ENCODE measurements around the gene RGS19. TPM values are rescaled to one million over a fixed set of nuclear protein-coding genes. Genes with fewer than 3 reads are reported as not detected.

RGS19 gene
- total and polyA plus RNA-seq, 2 of the 8 experiments (the other 6 are each of a cell fraction or from before 2014, with no cell fraction given) = 12.7 to 16.8 TPM

DNA sequence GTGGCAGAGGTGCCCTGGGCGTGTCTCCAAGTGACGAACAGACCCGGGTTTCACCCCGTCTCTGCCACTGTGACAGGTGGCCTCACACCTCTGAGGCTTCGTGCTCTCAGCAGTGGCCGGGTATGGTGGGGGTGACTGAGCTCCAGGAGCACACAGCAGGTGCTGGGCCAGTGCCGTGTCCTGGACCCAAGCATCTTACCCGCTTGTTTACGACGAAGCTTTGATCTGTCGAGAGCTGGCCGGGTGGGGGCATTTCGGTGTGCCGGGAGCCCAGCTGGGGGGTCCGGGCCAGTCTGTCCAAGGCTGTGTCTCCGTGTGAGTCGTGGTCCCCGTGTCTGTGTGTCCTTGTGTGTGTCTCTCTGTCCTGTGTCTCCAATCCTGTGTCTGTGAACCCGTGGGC, 12.0 kb upstream of the RGS19 start:
- Histone ChIP-seq H2AK5ac (ENCODE audit: low read depth, low read length) (peak overlapping the region; percentile 95; the same call in 1 of the 2 replicates), H3K27ac (ENCODE audit: low read depth, low read length) (no peak overlapping the region), H4K91ac (replicated peaks; ENCODE audit: insufficient read length, low read length) (no peak overlapping the region), H3K18ac (ENCODE audit: extremely low read depth, low read length) (no peak overlapping the region), H2BK15ac (ENCODE audit: low read length) (no peak overlapping the region), H2BK5ac (ENCODE audit: low read depth, low read length) (no peak overlapping the region), H3K4me3 (ENCODE audit: extremely low read depth in 1 of 4, insufficient read depth in 2 of 4, low read depth in 3 of 4, low read length in 4 of 4) (no peak overlapping the region), H3K9ac (replicated peaks in 1 of 4; ENCODE audit: extremely low read depth in 1 of 4, low read depth in 3 of 4, low read length in 3 of 4) (no peak overlapping the region; a peak in 1 of 7 replicates), H2BK120ac (replicated peaks; ENCODE audit: low read depth, low read length) (no peak overlapping the region), H3K36me3 (ENCODE audit: control insufficient read depth in 2 of 4, insufficient read depth in 4 of 4, low read length in 3 of 4) (no peaks in the 10 kb centered on the region), H3K79me2 (ENCODE audit: control insufficient read depth in 1 of 2, insufficient read depth in 2 of 2, low read length in 2 of 2) (no peaks in the 10 kb centered on the region), H3K14ac (ENCODE audit: insufficient read length) (no peak overlapping the region), H3K4ac (replicated peaks; ENCODE audit: insufficient read length, low read depth, low read length) (no peak overlapping the region), H4K5ac (ENCODE audit: insufficient read length, low read depth, low read length) (no peak overlapping the region), H3K9me3 (ENCODE audit: insufficient read depth in 2 of 2, low read depth in 1 of 2, low read length in 1 of 2) (no peaks in the 10 kb centered on the region), H3K4me2 (ENCODE audit: insufficient read depth in 1 of 2, low read depth in 2 of 2, low read length in 2 of 2) (no peak overlapping the region; a peak in 1 of 4 replicates), H2BK20ac (ENCODE audit: low read length) (no peak overlapping the region), H3K56ac (replicated peaks; ENCODE audit: insufficient read length, low read depth, low read length) (no peak overlapping the region), H3K4me1 (replicated peaks in 1 of 4; ENCODE audit: control insufficient read depth in 3 of 4, insufficient read depth in 4 of 4, low read length in 3 of 4) (peaks cover 0 to 7% (median 2%) of the 10 kb centered on the region in 4 experiments; a peak in 3 of 7 replicates), H3K23me2 (ENCODE audit: low read depth, low read length) (no peaks in the 10 kb centered on the region), H3K27me3 (replicated peaks in 1 of 4; ENCODE audit: control insufficient read depth in 3 of 4, extremely low read depth in 1 of 4, insufficient read depth in 3 of 4, low read length in 3 of 4) (peaks cover 0 to 2% (median 0%) of the 10 kb centered on the region in 4 experiments; a peak in 1 of 7 replicates), H3K23ac (ENCODE audit: insufficient read length) (no peak overlapping the region), H4K20me1 (replicated peaks in 1 of 2; ENCODE audit: control insufficient read depth in 1 of 2, insufficient read depth in 2 of 2, low read length in 2 of 2) (peaks cover 1 to 2% of the 10 kb centered on the region in 2 experiments), H2AFZ (ENCODE audit: low read length) (no peak overlapping the region), H4K8ac (ENCODE audit: extremely low read depth, insufficient read depth, low read length) (no peak overlapping the region), H3K79me1 (ENCODE audit: low read depth, low read length) (no peaks in the 10 kb centered on the region), H2BK12ac (ENCODE audit: low read depth, low read length) (peak overlapping the region; percentile 68; the same call in 1 of the 2 replicates)
- CTCF ChIA-PET (ENCODE audit: partially characterized antibody) = interaction anchor here (0.6 to 4.5 kb wide), 6 partner anchors 9 to 189 kb away, joined by 3 to 28 read pairs (median 4); no protein-coding TSS in a partner anchor
- DNase-seq (ENCODE audit: low read depth in 1 of 2, low spot score in 2 of 2) = no peak
- POLR2A ChIA-PET (ENCODE audit: partially characterized antibody) = interaction anchor here (1.0 kb wide), 1 partner anchor 11 kb away, joined by 5 read pairs; the partner anchor contains the start of gene OPRL1
- no peak for FAIRE-seq
- 87% methylated on average over 14 of the region's 19 CpGs; no CpG with 5 or more reads in 1 of the 2 experiments for WGBS, 2 experiments (ENCODE audit: extremely low coverage in 1 of 2, insufficient coverage in 1 of 2, insufficient read length in 1 of 2, insufficient replicate concordance in 2 of 2, low coverage in 1 of 2, low lambda C conversion rate in 2 of 2, missing lambda C conversion rate in 1 of 2)
- TF ChIP-seq SRF (IDR thresholded peaks at IDR 0.05; ENCODE audit: low read depth, low read length) = no peak
- no peak for TF ChIP-seq CEBPB (IDR thresholded peaks at IDR 0.05; ENCODE audit: low read depth, low read length)
- no peak for TF ChIP-seq POLR2AphosphoS5 (IDR thresholded peaks at IDR 0.05; ENCODE audit: low read depth, low read length)
- no peak for TF ChIP-seq EGR1 (IDR thresholded peaks at IDR 0.05; ENCODE audit: borderline replicate concordance, low read depth, low read length)
- TF ChIP-seq POU5F1 (IDR thresholded peaks at IDR 0.05; ENCODE audit: low read depth, low read length) = no peak
- no peak for TF ChIP-seq KDM4A (IDR thresholded peaks at IDR 0.05; ENCODE audit: low read depth, low read length, severe bottlenecking)
- TF ChIP-seq EZH2 (IDR thresholded peaks at IDR 0.05; ENCODE audit: low read depth, low read length, severe bottlenecking) = no peak
- no peak for TF ChIP-seq CBX8 (IDR thresholded peaks at IDR 0.05; ENCODE audit: borderline replicate concordance, low read depth, low read length)
- TF ChIP-seq, protein P1, sequence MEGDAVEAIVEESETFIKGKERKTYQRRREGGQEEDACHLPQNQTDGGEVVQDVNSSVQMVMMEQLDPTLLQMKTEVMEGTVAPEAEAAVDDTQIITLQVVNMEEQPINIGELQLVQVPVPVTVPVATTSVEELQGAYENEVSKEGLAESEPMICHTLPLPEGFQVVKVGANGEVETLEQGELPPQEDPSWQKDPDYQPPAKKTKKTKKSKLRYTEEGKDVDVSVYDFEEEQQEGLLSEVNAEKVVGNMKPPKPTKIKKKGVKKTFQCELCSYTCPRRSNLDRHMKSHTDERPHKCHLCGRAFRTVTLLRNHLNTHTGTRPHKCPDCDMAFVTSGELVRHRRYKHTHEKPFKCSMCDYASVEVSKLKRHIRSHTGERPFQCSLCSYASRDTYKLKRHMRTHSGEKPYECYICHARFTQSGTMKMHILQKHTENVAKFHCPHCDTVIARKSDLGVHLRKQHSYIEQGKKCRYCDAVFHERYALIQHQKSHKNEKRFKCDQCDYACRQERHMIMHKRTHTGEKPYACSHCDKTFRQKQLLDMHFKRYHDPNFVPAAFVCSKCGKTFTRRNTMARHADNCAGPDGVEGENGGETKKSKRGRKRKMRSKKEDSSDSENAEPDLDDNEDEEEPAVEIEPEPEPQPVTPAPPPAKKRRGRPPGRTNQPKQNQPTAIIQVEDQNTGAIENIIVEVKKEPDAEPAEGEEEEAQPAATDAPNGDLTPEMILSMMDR (IDR thresholded peaks at IDR 0.05; ENCODE audit: control extremely low read depth in 1 of 3, insufficient read depth in 1 of 3, low read depth in 1 of 3, low read length in 3 of 3) = no peak
- TF ChIP-seq CHD1 (IDR thresholded peaks at IDR 0.05; ENCODE audit: low read depth, low read length) = no peak
- no peak for TF ChIP-seq CREB1 (IDR thresholded peaks at IDR 0.05)
- no peak for TF ChIP-seq TCF12 (IDR thresholded peaks at IDR 0.05; ENCODE audit: low read depth, low read length)
